Measurements from ENCODE around the gene SGMS1.
"Not testable (repeated sequence)": the region's sequence is repeated elsewhere in the genome, so short reads cannot be mapped to it uniquely, and the experiment has no call there.

Gene SGMS1

DNA sequence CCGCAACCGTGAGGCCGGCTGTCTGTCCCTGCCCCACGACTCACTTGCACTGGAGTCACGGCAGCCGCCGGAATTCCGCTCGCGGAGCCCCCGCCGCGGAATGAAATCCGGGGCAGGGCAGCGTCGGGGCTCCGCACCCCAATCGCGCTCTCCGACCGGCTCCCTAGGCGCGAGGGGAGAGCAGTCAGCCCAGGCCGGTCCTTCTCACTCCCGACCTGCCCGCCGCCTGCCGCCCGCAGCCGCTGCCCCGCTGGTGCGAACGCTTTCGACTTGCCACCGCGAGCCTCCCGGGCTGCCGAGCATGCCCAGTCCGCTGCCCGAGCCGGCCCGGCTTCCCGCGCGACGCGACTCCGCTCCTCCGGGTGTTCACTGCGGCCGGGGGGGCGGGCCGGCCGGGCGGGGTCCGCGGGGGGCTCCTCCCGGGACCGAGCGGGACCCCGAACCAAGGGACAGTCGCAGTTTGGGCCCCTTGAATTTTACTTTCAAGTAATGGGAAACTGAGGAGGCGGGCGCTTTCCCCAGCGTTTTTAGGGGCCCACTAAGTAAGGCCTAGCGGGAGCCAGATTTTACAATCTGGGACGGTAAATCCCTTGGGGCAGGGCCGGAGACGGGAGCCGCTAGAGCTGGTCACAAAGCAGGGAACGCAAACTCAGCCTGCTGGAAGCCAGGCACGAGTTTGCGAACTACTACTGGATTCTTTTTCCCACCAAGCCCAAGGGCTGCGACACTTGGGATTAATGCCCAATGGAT lies at the start of gene SGMS1:
SGMS1 (minus strand) TSS at position 294 of the 750 bp plus-strand sequence. CDS start 279,842 bp downstream, outside the sequence.
- peak; percentile 68 for DNase-seq (ENCODE audit: low read depth)

- DNase-seq (ENCODE audit: low read depth): not testable (repeated sequence)
Measured at GRCh38 chr10:50672152-50672551, 48.4 kb upstream of the SGMS1 start.

- not testable (repeated sequence) for DNase-seq (ENCODE audit: low read depth)
Measured at GRCh38 chr10:50671645-50672044, 47.9 kb upstream of the SGMS1 start.

GRCh38 chr10:50669957-50670356 lies 46.2 kb upstream of the SGMS1 start:
- DNase-seq (ENCODE audit: low read depth): not testable (repeated sequence)

GRCh38 chr10:50667353-50667752 lies 43.6 kb upstream of the SGMS1 start:
- not testable (repeated sequence) for DNase-seq (ENCODE audit: low read depth)

DNA sequence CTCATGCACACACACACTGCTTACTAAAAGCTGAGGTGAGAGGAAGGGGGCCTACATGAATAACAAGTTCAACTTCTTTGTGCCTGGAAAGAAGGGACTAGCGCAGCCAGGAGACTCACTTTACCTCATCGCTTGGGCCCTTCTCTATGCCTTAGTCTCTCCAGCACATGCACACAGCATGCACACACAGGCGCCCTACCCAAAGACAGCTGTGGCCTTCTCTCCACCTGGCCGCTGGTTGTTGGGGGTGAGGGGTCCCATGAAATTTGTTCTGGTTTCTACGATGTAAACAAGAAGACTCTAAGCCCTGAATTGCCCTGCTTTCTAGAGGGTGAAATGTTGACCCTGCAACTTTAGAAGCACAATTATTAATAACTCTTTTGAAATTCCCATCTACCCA lies 38.7 kb upstream of the SGMS1 start:
- not testable (repeated sequence) for DNase-seq (ENCODE audit: low read depth)

GRCh38 chr10:50661563-50661962 lies 37.8 kb upstream of the SGMS1 start:
- DNase-seq (ENCODE audit: low read depth): not testable (repeated sequence)

- DNase-seq (ENCODE audit: low read depth): not testable (repeated sequence)
Measured at GRCh38 chr10:50659865-50660730, 36.3 kb upstream of the SGMS1 start.

- not testable (repeated sequence) for DNase-seq (ENCODE audit: low read depth)
Measured at GRCh38 chr10:50659016-50659864, 35.5 kb upstream of the SGMS1 start.

- no peak for DNase-seq (ENCODE audit: low read depth)
Measured at GRCh38 chr10:50658165-50658564, 34.4 kb upstream of the SGMS1 start.

- DNase-seq (ENCODE audit: low read depth): no peak
Measured at GRCh38 chr10:50653758-50654157, 30.0 kb upstream of the SGMS1 start.

GRCh38 chr10:50653142-50653541 lies 29.4 kb upstream of the SGMS1 start:
- no peak for DNase-seq (ENCODE audit: low read depth)

- DNase-seq (ENCODE audit: low read depth): no peak
Measured at GRCh38 chr10:50651808-50652207, 28.1 kb upstream of the SGMS1 start.

DNA sequence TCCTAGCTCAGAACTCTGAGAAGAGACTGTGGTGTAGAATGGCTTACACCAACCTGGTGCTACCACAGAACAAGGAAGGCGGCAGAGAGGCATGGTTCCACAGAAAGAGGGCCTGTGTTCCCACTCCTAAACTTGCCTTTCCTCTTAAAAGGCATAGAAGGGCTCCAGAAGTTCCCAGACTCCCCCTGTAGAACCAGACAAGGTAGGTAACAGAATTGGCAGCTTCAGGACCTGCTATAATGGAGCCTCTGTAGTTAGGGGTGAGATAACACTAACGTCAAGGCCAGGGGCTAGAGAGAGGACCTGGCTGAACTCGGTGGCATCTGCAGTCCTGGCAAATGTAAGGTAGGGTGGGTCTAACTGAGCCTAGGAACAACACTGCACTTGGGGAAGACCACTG lies 26.7 kb upstream of the SGMS1 start:
- no peak for DNase-seq (ENCODE audit: low read depth)

DNA sequence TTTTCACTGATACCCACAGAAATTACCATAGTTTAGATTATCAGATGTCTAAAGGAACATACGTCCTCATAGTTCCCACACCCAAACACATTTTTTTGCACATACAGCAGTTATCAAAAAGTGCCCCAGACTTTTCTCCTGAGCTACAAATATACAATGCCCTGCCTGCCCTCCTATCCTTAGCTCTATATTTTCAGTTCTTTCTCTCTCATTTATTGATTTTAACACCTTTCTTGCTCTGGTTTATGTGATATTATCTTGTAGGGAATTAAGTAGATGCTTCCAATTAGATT lies 25.1 kb upstream of the SGMS1 start:
- DNase-seq (ENCODE audit: low read depth): no peak

DNA sequence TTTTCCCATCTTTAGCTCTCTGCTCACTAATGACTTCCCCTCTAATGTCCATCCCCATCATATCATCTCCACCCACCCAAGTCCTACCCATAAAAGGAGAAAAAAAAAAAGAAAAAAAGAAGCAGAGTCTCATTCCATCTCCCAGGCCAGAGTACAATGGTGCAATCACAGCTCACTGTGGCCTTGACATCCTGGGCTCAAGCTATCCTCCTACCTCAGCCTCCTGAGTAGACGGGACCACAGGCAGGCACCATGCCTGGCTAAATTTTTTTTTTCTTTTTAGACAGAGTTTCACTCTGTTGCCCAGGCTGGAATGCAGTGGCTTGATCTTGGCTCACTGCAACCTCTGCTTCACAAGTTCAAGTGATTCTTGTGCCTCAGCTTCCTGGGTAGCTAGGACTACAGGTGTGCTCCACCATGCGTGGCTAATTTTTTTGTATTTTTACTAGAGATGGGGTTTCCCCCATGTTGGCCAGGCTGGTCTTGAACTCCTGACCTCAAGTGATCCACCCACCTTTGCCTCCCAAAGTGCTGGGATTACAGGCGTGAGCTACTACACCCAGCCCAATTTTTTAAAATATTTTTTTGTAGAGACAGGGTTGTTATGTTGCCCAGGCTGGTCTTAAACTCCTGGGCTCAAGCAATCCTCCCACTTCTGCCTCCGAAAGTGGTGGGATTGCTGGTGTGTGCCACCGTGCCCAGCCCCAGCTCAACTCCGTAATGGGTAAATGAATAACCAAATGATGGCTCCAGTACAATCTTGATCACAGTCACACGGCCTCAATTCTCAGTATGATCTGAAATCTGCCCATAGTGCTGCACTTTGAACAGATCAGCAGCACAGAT lies 24.6 kb upstream of the SGMS1 start:
- DNase-seq (ENCODE audit: low read depth): no peak

DNA sequence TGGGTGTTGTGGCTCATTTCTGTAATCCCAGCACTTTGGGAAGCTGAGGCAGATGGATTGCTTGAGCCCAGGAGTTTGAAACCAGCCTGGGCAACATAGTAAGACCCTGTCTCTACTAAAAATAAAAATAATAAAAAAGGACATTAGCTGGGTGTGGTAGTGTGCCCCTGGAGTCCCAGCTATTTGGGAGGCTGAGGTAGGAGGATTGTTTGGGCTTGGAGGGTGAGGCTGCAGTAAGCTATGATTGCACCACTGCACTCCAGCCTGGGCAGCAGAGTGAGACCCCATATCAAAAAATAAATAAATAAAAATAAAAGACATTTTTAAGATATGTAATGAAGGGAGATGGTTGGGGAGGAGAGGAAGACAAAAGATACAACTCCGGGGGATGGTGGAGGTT lies 23.6 kb upstream of the SGMS1 start:
- not testable (repeated sequence) for DNase-seq (ENCODE audit: low read depth)

GRCh38 chr10:50645236-50645635 lies 21.5 kb upstream of the SGMS1 start:
- DNase-seq (ENCODE audit: low read depth): no peak

DNA sequence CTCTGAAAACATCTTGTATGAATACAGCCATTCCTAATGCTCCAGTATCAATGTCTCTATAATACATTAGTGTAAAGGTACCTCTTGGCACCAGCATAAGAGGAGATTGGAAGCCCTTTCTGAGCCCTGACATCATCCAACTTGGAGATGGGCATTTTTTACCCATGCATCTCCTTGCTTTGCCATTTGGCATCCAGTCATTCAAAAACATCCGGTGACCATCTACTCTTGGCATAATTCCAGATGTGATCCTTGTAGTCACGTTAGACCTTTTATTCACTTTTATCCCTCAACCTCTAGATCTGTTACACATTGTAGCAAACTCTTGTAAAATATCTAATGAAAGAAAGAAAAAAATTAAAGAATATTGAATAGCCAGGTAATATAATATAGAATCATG lies 17.9 kb upstream of the SGMS1 start:
- DNase-seq (ENCODE audit: low read depth): no peak

DNA sequence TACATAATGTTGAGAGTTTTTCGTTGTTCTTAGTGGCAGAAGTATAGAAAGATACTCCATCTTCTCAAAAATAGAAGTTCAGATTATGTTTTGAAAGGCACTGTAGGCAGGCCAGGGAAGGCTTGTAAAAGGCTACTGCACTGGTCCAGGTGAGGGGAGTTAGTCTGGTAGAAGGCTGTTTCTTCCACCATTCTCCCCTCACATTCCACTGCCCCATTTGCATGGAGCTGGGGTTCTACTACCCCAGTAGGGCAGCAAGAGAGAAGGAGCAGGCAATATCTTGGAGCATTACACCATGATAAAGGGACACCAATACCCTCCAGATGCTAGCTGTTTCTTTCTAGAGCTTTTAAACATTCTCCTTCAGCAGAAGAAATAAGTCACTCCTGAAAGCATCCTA lies 16.5 kb upstream of the SGMS1 start:
- no peak for DNase-seq (ENCODE audit: low read depth)

Data from stimulated activated CD8-positive, alpha-beta memory T cell treated with anti-CD3 and anti-CD28 coated beads, Interleukin-12 subunit alpha, Interleukin-12 subunit beta, amount 100 ng/mL, for 1 hour (primary cell).